ENCODE data around the gene AMPD1.

DNA sequence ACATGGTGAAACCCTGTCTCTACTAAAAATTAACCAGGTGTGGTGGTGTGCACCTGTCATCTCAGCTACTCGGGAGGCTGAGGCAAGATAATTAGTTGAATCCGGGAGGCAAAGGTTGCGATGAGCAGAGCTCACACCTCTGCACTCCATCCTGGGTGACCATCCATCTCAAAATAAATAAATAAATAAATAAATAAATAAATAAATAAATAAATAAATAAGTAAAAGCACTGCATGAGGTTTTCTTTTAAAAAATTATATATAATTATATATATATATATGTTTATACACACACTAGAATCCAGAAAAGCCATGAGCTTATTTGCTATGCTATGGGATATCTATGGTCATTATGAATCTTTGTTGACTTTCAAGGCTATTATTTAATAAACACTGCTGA lies 2.4 kb downstream of the AMPD1 start:
- TF ChIP-seq POLR2AphosphoS5 (IDR thresholded peaks at IDR 0.05; ENCODE audit: low read depth) (no peak), EZH2 (IDR thresholded peaks at IDR 0.05; ENCODE audit: low read depth, unreplicated experiment) (no peak), EZH2phosphoT487 (IDR thresholded peaks at IDR 0.05; ENCODE audit: unreplicated experiment) (no peak), CREB1 (CRISPR knock-in tag; IDR thresholded peaks at IDR 0.05; ENCODE audit: low read depth) (no peak), JUNB (IDR thresholded peaks at IDR 0.05; ENCODE audit: unreplicated experiment) (no peak), NANOG (IDR thresholded peaks at IDR 0.05; ENCODE audit: borderline replicate concordance) (no peak), ZNF114 (CRISPR knock-in tag; IDR thresholded peaks at IDR 0.05) (no peak)
- TF ChIP-seq, protein P1, sequence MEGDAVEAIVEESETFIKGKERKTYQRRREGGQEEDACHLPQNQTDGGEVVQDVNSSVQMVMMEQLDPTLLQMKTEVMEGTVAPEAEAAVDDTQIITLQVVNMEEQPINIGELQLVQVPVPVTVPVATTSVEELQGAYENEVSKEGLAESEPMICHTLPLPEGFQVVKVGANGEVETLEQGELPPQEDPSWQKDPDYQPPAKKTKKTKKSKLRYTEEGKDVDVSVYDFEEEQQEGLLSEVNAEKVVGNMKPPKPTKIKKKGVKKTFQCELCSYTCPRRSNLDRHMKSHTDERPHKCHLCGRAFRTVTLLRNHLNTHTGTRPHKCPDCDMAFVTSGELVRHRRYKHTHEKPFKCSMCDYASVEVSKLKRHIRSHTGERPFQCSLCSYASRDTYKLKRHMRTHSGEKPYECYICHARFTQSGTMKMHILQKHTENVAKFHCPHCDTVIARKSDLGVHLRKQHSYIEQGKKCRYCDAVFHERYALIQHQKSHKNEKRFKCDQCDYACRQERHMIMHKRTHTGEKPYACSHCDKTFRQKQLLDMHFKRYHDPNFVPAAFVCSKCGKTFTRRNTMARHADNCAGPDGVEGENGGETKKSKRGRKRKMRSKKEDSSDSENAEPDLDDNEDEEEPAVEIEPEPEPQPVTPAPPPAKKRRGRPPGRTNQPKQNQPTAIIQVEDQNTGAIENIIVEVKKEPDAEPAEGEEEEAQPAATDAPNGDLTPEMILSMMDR (conservative IDR thresholded peaks at IDR 0.05; ENCODE audit: low read depth in 2 of 2), result no peak
- TF ChIP-seq, protein P2, sequence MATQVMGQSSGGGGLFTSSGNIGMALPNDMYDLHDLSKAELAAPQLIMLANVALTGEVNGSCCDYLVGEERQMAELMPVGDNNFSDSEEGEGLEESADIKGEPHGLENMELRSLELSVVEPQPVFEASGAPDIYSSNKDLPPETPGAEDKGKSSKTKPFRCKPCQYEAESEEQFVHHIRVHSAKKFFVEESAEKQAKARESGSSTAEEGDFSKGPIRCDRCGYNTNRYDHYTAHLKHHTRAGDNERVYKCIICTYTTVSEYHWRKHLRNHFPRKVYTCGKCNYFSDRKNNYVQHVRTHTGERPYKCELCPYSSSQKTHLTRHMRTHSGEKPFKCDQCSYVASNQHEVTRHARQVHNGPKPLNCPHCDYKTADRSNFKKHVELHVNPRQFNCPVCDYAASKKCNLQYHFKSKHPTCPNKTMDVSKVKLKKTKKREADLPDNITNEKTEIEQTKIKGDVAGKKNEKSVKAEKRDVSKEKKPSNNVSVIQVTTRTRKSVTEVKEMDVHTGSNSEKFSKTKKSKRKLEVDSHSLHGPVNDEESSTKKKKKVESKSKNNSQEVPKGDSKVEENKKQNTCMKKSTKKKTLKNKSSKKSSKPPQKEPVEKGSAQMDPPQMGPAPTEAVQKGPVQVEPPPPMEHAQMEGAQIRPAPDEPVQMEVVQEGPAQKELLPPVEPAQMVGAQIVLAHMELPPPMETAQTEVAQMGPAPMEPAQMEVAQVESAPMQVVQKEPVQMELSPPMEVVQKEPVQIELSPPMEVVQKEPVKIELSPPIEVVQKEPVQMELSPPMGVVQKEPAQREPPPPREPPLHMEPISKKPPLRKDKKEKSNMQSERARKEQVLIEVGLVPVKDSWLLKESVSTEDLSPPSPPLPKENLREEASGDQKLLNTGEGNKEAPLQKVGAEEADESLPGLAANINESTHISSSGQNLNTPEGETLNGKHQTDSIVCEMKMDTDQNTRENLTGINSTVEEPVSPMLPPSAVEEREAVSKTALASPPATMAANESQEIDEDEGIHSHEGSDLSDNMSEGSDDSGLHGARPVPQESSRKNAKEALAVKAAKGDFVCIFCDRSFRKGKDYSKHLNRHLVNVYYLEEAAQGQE (IDR thresholded peaks at IDR 0.05; ENCODE audit: unreplicated experiment), result no peak
